GM12878 (cell line): ENCODE data around the gene BIN1. TPM values are rescaled to one million over a fixed set of nuclear protein-coding genes. Genes with fewer than 3 reads are reported as not detected.

Experiments
- ATAC-seq: fragments of 200-7000 bp; cut with Tn5 transposase; 3 replicates; pipeline ENCODE4 v1.9.1; 2020; ENCODE audit warnings: mild to moderate bottlenecking, moderate library complexity
- BruUV-seq: library from RNA; stranded (reverse); fragments of 400-500 nt; replicated peaks from 2 replicates; lab custom pipeline; 2021; lab: Mats Ljungman, UMichigan
- CTCF ChIA-PET: fragments of 300-600 bp; sonication (Branson Sonifier 250); formaldehyde crosslinking; extraction: SDS; loops from one replicate; lab custom pipeline; 2021; ENCODE audit warnings: inconsistent platforms; lab: Yijun Ruan, JAX
- POLR2A ChIA-PET: fragments of 350-600 bp; formaldehyde crosslinking; extraction: SDS; loops from one replicate; lab custom pipeline; 2021; ENCODE audit warnings: inconsistent platforms; lab: Charles Lee
- RAD21 ChIA-PET: fragments of 300-600 bp; sonication (Branson Sonifier 250); formaldehyde crosslinking; loops from one replicate; lab custom pipeline; 2023; ENCODE audit warnings: antibody characterized with exemption; ENCODE audit not compliant: unreplicated experiment; lab: Charles Lee
- SMC1A ChIA-PET: fragments of 300-600 bp; sonication (Branson Sonifier 250); formaldehyde crosslinking; loops from one replicate; lab custom pipeline; 2023; ENCODE audit not compliant: unreplicated experiment, uncharacterized antibody; lab: Charles Lee
- DNase-seq: peaks from one replicate; pipeline ENCODE4 v3.0.0-alpha.2; 2011; ENCODE audit warnings: low read depth, low spot score
- FAIRE-seq: peaks from 3 replicates; lab custom pipeline; 2011; peaks lifted over from hg19 to GRCh38; lab: Jason Lieb, UNC
- H2AFZ ChIP-seq: 2 replicates; pipeline ENCODE4 v1.6.0; 2011; ENCODE audit warnings: low read depth, low read length, control low read depth; ENCODE audit not compliant: control insufficient read depth
- H3K27ac ChIP-seq: 2 replicates; pipeline ENCODE4 v1.5.1; 2011; ENCODE audit warnings: control low read depth; ENCODE audit not compliant: control insufficient read depth, insufficient read depth
- H3K27me3 ChIP-seq, 2 experiments: replicated peaks in 1 of 2; 2 replicates each; pipeline versions ENCODE4 v1.6.0 to v1.6.1; 2011; ENCODE audit warnings: low read length in 1 of 2; ENCODE audit not compliant: control insufficient read depth in 2 of 2, insufficient read depth in 2 of 2
- H3K36me3 ChIP-seq, 2 experiments: 2 replicates each; pipeline ENCODE4 v1.5.1; 2011; ENCODE audit warnings: low read length in 1 of 2; ENCODE audit not compliant: control insufficient read depth in 2 of 2, insufficient read depth in 2 of 2
- H3K4me1 ChIP-seq: 2 replicates; pipeline ENCODE4 v1.6.1; 2011; ENCODE audit warnings: mild to moderate bottlenecking, low read length, moderate library complexity, mixed read lengths; ENCODE audit not compliant: control insufficient read depth, insufficient read depth
- H3K4me2 ChIP-seq: 2 replicates; pipeline ENCODE4 v1.6.0; 2011; ENCODE audit warnings: control low read depth; ENCODE audit not compliant: control insufficient read depth, insufficient read depth
- H3K4me3 ChIP-seq: fragments of 200-600 bp; sonication (generic); 2 replicates; pipeline ENCODE4 v1.5.1; 2016
- H3K79me2 ChIP-seq: 2 replicates; pipeline ENCODE4 v1.6.0; 2011; ENCODE audit warnings: low read length; ENCODE audit not compliant: control insufficient read depth, insufficient read depth
- H3K9ac ChIP-seq: 2 replicates; pipeline ENCODE4 v1.8.0; 2011; ENCODE audit warnings: low read length, control low read depth, mixed read lengths; ENCODE audit not compliant: control insufficient read depth, insufficient read depth
- H3K9me3 ChIP-seq: replicated peaks from 3 replicates; pipeline ENCODE4 v1.5.1; 2011; ENCODE audit warnings: mild to moderate bottlenecking, low read length; ENCODE audit not compliant: control insufficient read depth, insufficient read depth
- H4K20me1 ChIP-seq: 2 replicates; pipeline ENCODE4 v1.6.0; 2011; ENCODE audit not compliant: control insufficient read depth, insufficient read depth
- ATF2 ChIP-seq: IDR thresholded peaks from 2 replicates; pipeline ENCODE4 v1.6.1; 2012; ENCODE audit warnings: low read length, inconsistent platforms
- EP300 ChIP-seq, 2 experiments: fragments of 150-350 bp in 1 of 2; IDR thresholded peaks; 2 replicates each; pipeline ENCODE4 v1.6.1; 2011 to 2012; ENCODE audit warnings: low read depth in 2 of 2, low read length in 2 of 2, borderline replicate concordance in 1 of 2, improper control_type of control experiment in 1 of 2, inconsistent platforms in 1 of 2; ENCODE audit not compliant: control insufficient read depth in 1 of 2
- SPI1 ChIP-seq: IDR thresholded peaks from 2 replicates; pipeline ENCODE4 v1.6.1; 2011; ENCODE audit warnings: low read depth, mild to moderate bottlenecking, low read length, moderate library complexity, borderline replicate concordance; ENCODE audit not compliant: insufficient read depth
- WGBS: methylation state at CpG from one replicate; pipeline ENCODE4 v1.1.6; 2016; ENCODE audit warnings: low lambda C conversion rate; ENCODE audit not compliant: insufficient replicate concordance, insufficient coverage; ENCODE audit errors: missing lambda C conversion rate; 5-methylcytosine and 5-hydroxymethylcytosine counted together
- in situ Hi-C: fragments of 300-500 bp; cut with MboI; formaldehyde crosslinking; loops from 9 replicates; pipeline ENCODE4 v1.14.3; 2018; ENCODE audit warnings: mixed read lengths
- intact Hi-C: fragments of 100-400 bp; cut with micrococcal nuclease; formaldehyde crosslinking; loops from one replicate; pipeline ENCODE4 v1.14.2; 2022; ENCODE audit not compliant: unreplicated experiment
- polyA plus RNA-seq, 11 experiments: library from polyadenylated mRNA; depleted of rRNA in 4 of 11; unstranded in 6 of 11; stranded (reverse) in 5 of 11; fragments of >200 nt; fragmentation: Nextera tagmentation in 4 of 11; fragmentation: Illumina TruSeq in 1 of 11; extraction: Ambion mirVana in 4 of 11; extraction: Trizol in 1 of 11; gene quantifications; 1 replicate in 1 of 11; 2 replicates in 10 of 11; pipeline versions ENCODE4 v1.2.1 to v1.2.3, GENCODE V29; 2011 to 2016; ENCODE audit warnings: inconsistent platforms in 2 of 11, missing spikeins in 2 of 11, low read depth in 1 of 11
- total RNA-seq, 4 experiments: library from RNA; depleted of rRNA in 3 of 4; stranded (reverse); fragments of >200 nt in 3 of 4; fragmentation: Illumina TruSeq in 1 of 4; extraction: Trizol in 1 of 4; gene quantifications; 2 replicates each; pipeline versions ENCODE4 v1.2.1 to v1.2.3, GENCODE V29; 2013 to 2021
- TF ChIP-seq, protein P1 (sequence below): fragments of 450-650 bp; IDR thresholded peaks from 2 replicates; pipeline ENCODE4 v1.6.1; 2016; ENCODE audit warnings: mild to moderate bottlenecking, moderate library complexity, borderline replicate concordance
- TF ChIP-seq, protein P2 (sequence below): fragments of 450-650 bp; IDR thresholded peaks from 2 replicates; pipeline ENCODE4 v1.6.1; 2017; ENCODE audit warnings: mild to moderate bottlenecking

The BIN1 gene
- total and polyA plus RNA-seq, 10 of the 15 experiments (the other 5 are each of a cell fraction or from before 2014, with no cell fraction given) = 0.32 to 21.3 (median 11.2) TPM

GRCh38 chr2:127032621-127033020 is 74.3 kb downstream of the BIN1 start:
- RAD21 ChIA-PET = no interaction called here
- Histone ChIP-seq H4K20me1 (no peaks in the 10 kb centered on the region), H3K36me3 (no peaks in the 10 kb centered on the region), H3K27ac (no peak overlapping the region), H3K4me2 (no peak overlapping the region), H3K79me2 (no peaks in the 10 kb centered on the region), H3K27me3 (no peaks in the 10 kb centered on the region), H3K9ac (no peak overlapping the region), H3K4me3 (no peak overlapping the region), H3K4me1 (no peaks in the 10 kb centered on the region), H2AFZ (0 out of 2 replicates have a peak overlapping the region, but pooled peaks have one; percentile 12), H3K9me3 (no peaks in the 10 kb centered on the region)
- in situ Hi-C loops = no loop called here
- ATAC-seq (no peak), FAIRE-seq (no peak), DNase-seq (no peak)
- TF ChIP-seq ATF2 = 0 out of 2 replicates have a peak, but pooled peaks have one; percentile 19
- TF ChIP-seq, protein P1, sequence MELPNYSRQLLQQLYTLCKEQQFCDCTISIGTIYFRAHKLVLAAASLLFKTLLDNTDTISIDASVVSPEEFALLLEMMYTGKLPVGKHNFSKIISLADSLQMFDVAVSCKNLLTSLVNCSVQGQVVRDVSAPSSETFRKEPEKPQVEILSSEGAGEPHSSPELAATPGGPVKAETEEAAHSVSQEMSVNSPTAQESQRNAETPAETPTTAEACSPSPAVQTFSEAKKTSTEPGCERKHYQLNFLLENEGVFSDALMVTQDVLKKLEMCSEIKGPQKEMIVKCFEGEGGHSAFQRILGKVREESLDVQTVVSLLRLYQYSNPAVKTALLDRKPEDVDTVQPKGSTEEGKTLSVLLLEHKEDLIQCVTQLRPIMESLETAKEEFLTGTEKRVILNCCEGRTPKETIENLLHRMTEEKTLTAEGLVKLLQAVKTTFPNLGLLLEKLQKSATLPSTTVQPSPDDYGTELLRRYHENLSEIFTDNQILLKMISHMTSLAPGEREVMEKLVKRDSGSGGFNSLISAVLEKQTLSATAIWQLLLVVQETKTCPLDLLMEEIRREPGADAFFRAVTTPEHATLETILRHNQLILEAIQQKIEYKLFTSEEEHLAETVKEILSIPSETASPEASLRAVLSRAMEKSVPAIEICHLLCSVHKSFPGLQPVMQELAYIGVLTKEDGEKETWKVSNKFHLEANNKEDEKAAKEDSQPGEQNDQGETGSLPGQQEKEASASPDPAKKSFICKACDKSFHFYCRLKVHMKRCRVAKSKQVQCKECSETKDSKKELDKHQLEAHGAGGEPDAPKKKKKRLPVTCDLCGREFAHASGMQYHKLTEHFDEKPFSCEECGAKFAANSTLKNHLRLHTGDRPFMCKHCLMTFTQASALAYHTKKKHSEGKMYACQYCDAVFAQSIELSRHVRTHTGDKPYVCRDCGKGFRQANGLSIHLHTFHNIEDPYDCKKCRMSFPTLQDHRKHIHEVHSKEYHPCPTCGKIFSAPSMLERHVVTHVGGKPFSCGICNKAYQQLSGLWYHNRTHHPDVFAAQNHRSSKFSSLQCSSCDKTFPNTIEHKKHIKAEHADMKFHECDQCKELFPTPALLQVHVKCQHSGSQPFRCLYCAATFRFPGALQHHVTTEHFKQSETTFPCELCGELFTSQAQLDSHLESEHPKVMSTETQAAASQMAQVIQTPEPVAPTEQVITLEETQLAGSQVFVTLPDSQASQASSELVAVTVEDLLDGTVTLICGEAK = no peak
- no peak for TF ChIP-seq EP300 (IDR thresholded peaks at IDR 0.05; ENCODE audit: borderline replicate concordance in 1 of 2, control insufficient read depth in 1 of 2, low read depth in 2 of 2, low read length in 2 of 2)
- no peak for TF ChIP-seq SPI1
- TF ChIP-seq, protein P2, sequence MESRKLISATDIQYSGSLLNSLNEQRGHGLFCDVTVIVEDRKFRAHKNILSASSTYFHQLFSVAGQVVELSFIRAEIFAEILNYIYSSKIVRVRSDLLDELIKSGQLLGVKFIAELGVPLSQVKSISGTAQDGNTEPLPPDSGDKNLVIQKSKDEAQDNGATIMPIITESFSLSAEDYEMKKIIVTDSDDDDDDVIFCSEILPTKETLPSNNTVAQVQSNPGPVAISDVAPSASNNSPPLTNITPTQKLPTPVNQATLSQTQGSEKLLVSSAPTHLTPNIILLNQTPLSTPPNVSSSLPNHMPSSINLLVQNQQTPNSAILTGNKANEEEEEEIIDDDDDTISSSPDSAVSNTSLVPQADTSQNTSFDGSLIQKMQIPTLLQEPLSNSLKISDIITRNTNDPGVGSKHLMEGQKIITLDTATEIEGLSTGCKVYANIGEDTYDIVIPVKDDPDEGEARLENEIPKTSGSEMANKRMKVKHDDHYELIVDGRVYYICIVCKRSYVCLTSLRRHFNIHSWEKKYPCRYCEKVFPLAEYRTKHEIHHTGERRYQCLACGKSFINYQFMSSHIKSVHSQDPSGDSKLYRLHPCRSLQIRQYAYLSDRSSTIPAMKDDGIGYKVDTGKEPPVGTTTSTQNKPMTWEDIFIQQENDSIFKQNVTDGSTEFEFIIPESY = no peak
- WGBS = 63% methylated on average over 3 of the region's 3 CpGs
- intact Hi-C loops = no loop called here
- BruUV-seq = no TSS peak
- CTCF ChIA-PET = interaction anchor here (1.5 kb wide), 1 partner anchor 8 kb away, joined by 3 read pairs; no protein-coding TSS in a partner anchor
- POLR2A ChIA-PET = no interaction called here
- SMC1A ChIA-PET = interaction anchor here (0.8 to 1.7 kb wide), 2 partner anchors 29 to 60 kb away, joined by 3 read pairs; no protein-coding TSS in a partner anchor
